Stimulated activated CD4-positive, alpha-beta T cell treated with anti-CD3 and anti-CD28 coated beads, Interleukin-1b, Interleukin-23, amount 100 ng/mL, for 4 hours (primary cell): ENCODE data around the gene CDH19.
"Not testable (repeated sequence)": the region's sequence is repeated elsewhere in the genome, so short reads cannot be mapped to it uniquely, and the experiment has no call there.

ENCODE experiments used
- DNase-seq, 2 donors: peaks; one replicate each; pipeline ENCODE4 v3.0.0-alpha.2; 2020; ENCODE audit warnings: low read depth in 2 of 2

Gene CDH19

DNA sequence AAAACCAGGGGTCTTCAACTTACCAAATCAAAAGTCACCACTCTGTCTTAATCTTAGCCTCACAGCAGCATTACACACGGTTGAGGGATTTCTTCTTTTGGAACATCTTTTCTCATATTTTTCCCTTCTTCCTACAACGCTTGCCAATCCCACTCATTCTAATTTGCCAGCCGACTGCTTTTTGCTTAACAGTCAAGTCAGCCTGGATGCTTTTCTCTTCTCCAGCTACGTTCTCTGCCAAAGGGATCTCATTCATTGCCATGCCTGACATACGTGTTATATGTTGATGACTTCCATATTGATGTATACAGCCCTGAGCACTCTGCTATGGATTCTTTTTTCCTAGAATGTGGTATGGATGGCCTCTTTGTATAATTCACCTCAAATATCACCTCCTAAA is 37.3 kb downstream of the CDH19 start:
- DNase-seq: no peak

GRCh38 chr18:66564236-66564635 is 39.7 kb downstream of the CDH19 start:
- DNase-seq: no peak

- DNase-seq: no peak
Measured at GRCh38 chr18:66562279-66562678, 41.6 kb downstream of the CDH19 start.

- DNase-seq: no peak
Measured at GRCh38 chr18:66560094-66560493, 43.8 kb downstream of the CDH19 start.

DNA sequence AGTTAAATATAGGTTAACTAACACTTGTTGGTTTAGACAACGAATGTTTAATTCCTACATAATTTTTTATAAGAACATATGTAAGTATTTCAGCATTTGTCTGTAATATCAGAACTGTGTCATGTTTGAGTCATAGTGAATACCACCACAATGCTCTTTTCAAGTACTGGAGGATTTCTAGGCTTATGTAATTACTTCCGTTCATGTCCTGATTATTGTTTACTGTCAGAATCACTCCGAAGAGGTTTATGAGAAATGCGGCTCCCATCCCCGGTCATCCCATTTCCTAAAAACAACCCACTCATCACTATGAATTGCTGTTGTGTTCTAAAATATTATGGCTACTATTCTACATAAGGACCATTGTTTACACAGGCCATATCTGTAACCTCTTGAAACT is 45.1 kb downstream of the CDH19 start:
- no peak for DNase-seq

DNA sequence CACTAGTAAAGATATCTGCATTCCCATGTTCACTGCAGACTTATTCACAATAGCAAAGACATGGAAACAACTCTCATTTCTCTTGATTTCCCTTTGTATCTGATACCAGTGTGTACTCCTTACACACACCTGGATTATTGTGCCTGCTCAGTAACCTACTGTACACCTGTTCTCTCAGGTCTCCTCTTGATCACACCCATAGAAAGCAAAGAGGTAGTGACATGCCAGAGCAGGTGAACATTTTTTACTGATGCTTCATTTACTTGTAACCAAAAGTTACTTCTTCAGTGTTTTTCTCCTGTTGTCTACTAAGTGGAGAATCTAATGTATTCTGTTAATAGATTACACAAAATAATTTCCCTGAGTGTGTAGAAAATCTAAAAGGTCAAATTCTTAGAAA is 46.8 kb downstream of the CDH19 start:
- DNase-seq: no peak

- no peak for DNase-seq
Measured at GRCh38 chr18:66555585-66555984, 48.3 kb downstream of the CDH19 start.

GRCh38 chr18:66553824-66554223 is 50.1 kb downstream of the CDH19 start:
- no peak for DNase-seq

DNA sequence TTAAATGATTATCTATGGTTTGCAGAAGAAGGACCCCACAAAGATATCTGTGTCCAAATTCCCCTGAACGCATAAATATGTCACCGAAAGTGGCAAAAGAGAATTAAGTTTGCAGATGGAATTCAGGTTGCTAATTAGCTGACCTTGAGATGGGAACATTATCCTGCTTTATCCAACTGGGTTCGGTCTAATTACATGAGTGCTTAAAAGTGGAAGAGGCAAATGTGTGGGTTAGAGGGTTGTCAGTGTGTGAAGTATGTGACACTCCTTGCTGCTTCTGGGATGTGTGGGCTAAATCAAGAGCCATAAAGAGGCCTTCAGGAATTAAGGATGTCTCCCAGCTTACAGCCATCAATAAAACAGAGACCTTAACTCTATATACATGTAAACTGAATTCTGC is 53.5 kb downstream of the CDH19 start:
- no peak for DNase-seq

GRCh38 chr18:66548747-66549146 is 55.1 kb downstream of the CDH19 start:
- no peak for DNase-seq

DNA sequence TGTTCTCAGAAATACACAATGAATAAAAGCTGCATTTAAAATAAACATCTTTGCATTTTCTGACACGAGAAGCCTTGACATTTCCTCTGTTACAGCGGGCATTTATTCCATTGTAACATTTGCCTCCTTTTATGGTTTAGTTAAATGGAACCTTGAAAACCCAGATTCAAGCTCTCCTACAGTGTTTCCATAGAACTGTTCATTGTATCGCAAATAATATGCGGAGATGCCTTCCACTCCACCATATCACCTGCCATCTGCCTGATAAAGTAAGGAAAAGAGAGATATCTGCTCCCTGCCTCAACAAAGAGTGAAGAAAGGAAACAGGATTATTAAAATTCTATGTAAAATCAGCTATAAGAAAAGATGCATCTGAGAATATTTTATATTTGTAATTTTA is 69.8 kb downstream of the CDH19 start:
- no peak for DNase-seq

- no peak for DNase-seq
Measured at GRCh38 chr18:66533693-66534092, 70.2 kb downstream of the CDH19 start.

- DNase-seq: no peak
Measured at GRCh38 chr18:66523219-66523991, 80.5 kb downstream of the CDH19 start.

- DNase-seq: no peak
Measured at GRCh38 chr18:66513996-66514395, 89.9 kb downstream of the CDH19 start.

- no peak for DNase-seq
Measured at GRCh38 chr18:66511792-66512191, 92.1 kb downstream of the CDH19 start.

GRCh38 chr18:66511289-66511688 is 92.6 kb downstream of the CDH19 start:
- no peak for DNase-seq

- no peak for DNase-seq
Measured at GRCh38 chr18:66510357-66511045, 93.4 kb downstream of the CDH19 start.

- DNase-seq: no peak
Measured at GRCh38 chr18:66508937-66509336, 95.0 kb downstream of the CDH19 start.

DNA sequence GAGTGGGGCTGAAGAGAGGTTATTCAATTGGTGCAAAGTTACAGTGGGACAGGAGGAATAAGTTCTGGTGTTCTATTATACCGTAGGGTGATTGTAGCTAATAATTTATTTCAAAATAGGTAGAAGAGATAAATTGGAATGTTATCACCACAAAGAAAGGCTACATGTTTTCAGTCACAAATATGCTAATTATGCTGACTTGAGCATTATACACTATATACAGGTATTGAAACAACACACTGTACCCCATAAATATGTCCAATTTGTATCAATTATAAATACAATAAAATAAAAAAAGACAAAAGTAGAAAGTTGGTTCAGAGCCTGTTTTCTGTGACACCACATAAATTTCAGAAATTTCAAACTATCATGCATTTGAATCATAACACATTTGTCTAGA is 97.7 kb downstream of the CDH19 start:
- DNase-seq: no peak

- no peak for DNase-seq
Measured at GRCh38 chr18:66497351-66497750, 106.5 kb downstream of the CDH19 start.

- no peak for DNase-seq
Measured at GRCh38 chr18:66495844-66496243, 108.0 kb downstream of the CDH19 start.

DNA sequence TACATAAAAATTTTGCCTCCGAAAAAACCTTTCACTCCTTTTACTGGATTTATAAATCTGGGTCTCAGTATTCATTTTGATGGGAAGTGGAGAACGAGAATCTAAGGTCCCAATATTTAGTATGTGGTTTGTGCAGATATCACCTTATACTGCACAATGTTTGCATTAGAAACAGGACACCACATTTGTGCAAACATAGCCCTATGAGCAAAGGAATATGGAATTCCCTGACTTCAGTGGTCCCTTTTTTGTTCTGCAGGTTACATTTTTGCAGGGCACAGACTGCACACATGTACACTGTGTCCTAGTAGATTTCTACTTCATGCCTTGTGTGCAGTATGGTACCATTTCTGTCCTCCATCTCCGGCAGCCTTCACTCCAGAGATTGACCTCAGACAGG is 130.0 kb downstream of the CDH19 start:
- no peak for DNase-seq

DNA sequence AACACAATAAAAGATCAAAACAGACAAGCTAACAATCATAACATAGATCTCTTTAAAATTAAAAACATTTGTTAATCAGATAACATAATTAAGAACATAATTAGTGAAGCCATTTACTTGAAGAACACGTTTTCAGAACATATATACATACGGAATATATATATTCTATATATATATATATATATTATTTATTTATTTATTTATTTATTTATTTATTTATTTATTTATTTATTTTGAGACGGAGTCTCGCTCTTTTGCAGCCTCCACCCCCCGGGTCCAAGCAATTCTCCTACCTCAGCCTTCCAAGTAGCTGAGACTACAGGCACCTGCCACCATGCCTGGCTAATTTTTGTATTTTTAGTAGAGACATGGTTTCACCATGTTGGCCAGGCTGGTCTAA is 137.7 kb downstream of the CDH19 start:
- DNase-seq: not testable (repeated sequence)

- DNase-seq: no peak
Measured at GRCh38 chr18:66461344-66461743, 142.5 kb downstream of the CDH19 start.
